Stimulated activated CD4-positive, alpha-beta T cell treated with anti-CD3 and anti-CD28 coated beads, Interleukin-2, amount 100 ng/mL, for 48 hours (primary cell): ENCODE results near the gene NUDT11.
"Not testable (repeated sequence)": the region's sequence is repeated elsewhere in the genome, so short reads cannot be mapped to it uniquely, and the experiment has no call there.

Experiments used
- DNase-seq, 2 donors: peaks; one replicate each; pipeline ENCODE4 v3.0.0-alpha.2; 2020

NUDT11 gene

DNA sequence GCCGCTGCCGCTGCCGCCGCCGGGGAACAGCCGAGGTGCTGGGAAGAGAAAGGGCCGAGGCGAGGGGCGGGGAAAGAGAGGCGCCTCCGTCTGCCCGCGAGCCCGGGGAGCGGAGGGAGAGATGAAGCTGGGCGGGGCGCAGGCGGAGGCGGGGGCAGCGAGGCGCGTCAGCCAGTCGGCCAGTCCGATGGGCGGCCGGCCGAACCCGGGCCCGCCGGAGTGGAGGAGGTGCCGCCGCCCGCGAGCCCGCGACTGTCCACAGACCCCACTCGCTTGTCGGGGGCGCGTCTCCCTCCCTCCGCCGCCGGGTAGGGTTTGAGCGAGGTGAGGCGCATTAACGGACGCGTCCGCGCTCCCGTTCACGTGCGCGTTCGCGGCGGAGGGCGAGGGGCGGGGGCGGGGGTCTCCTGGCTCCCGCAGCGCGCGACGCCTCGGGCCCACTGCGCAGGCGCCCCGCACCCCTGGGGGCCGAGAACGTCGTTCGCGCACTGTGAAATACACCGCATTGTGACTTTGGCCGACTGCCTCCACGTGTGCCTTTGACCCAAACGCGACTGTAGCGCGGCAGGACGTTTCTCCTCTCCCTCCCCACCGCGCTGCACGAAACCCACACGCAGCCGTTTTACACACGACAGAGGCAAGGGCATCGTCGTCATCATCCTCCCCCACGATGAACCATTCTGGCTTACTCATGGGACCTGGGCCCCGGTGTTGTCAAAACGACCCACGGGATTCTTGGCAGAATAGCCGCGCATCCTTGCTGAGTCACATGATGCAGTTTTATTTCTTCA is at the start of gene NUDT11:
Gene NUDT11, minus strand, starts transcription at position 92 of the 791 bp plus-strand sequence. CDS start 148 bp downstream, outside the sequence.
- peak in 1 of 2 donors; percentile 35 for DNase-seq

DNA sequence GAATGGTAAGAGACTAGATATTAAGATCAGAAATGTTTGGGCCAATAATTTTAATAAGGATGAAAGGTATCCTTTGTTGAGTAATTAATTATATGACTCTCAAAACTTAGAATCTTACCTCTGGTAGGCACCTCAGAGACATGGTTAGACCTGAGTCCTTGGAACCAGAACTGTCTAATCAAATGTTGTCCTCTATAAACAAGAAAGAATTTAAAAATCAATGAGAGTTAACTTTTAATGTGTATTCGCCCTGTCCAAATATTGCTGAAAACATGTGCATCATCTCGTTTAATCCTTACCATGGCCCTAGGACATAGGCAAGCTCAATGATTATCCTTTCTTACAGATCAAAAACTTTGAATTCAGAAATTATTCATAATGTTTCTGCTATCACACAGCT is 24.0 kb upstream of the NUDT11 start:
- no peak for DNase-seq

DNA sequence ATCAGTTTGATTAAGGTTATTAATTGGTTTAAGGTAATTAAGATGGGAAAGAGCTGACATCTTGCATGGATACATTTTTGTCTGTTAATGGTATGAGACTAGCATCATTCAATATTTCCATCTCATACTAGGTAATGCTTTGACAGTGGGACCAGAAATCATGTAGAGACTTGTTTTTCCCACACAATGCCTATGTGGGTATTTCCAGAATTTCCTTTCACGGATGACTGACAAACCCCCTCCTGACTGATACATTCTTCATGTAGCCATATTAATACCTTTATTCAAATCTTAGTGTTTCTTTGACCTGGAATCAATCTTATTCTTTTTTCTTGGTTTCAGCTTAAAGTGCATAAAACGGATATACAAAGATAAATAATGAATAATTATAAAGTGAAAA is 22.7 kb upstream of the NUDT11 start:
- not testable (repeated sequence) for DNase-seq

DNA sequence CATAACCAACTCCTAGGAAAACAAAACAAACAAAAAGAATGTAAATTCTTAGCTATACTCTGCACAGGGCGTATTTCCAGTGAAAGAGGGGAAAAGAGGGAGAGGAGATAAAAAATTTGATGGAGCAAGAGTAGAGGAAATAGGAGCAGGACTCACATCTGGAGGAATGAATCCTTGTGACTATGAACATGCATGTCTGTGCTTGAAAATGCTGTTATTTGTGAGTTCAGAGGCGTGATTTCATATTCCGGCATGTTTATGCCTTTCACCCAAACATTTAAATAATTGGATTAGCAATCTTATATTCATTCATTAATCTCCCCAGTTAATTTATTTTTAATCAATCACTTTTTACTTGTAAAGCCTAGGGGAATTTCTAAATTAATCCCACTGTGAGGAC is 11.2 kb upstream of the NUDT11 start:
- no peak for DNase-seq

DNA sequence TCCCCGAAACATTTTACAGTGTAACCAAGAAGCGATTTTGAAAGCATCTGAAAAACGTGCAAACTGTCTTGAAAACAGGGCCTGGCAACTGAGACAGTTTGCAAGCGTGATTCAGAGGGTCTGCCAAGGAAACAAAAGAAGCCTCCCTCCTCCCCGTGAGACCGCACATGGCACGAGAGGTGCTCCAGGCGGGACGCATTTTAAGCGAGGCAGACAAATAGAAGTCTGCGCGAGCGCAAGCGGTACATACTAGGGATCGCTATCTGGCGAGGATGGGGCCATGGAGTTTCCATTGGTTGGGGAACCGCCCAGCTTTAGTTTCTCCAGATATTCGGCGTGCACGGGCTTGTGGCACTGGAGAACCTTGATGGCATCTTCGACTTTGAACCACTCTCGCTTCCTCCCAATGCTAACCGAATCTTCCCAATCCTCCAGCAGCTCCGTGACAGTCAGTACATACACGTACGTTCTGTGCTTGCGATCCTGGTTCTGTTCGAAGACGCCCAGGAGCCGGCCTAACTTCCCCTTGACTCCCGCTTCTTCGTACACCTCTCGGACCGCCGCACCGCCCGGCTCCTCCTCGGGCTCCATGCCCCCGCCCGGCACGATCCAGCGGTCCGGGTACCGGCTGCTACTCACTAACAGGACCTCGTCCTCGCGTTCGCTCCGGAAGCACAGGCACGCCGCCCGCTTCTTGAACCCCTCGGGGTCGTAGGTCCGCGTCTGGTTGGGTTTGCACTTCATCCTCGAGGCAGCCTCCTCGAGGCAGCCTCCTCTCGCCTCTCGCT is 497 bp downstream of the NUDT11 start:
- DNase-seq = peak in 1 of 2 donors; percentile 1

DNA sequence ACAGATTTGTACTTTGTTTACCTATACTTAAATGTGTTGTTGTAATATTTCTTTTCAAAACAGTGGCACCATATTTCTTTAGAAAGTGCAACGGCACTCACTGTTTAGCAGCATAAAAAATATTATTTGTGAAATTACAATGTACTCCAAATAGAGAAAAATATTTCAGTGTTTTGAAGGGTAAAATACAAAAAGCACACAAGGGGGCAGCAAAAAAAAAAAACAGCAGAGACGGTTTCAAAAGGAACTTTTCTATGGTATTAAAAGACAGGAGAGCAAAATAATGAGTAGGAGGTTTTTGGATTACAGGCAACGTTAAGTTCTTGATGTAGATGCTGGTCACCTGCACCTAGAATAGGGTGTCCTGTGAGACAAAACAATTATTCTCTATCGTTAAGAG is 2.0 kb downstream of the NUDT11 start:
- no peak for DNase-seq

DNA sequence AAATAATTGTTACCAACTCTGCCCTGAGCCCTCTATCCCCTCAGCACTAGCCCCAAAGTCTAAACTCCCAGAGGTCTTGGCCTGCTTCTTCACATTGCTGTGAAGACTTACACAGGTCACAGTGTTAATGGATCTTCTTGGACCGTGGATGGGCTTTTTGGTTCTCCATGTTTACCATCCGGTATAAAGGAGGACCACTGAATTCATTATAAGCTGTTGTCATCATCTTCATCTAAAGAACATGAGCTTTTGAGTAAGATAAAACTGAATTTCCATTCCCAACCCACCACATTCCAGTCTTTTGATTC is 8.5 kb downstream of the NUDT11 start:
- no peak for DNase-seq

DNA sequence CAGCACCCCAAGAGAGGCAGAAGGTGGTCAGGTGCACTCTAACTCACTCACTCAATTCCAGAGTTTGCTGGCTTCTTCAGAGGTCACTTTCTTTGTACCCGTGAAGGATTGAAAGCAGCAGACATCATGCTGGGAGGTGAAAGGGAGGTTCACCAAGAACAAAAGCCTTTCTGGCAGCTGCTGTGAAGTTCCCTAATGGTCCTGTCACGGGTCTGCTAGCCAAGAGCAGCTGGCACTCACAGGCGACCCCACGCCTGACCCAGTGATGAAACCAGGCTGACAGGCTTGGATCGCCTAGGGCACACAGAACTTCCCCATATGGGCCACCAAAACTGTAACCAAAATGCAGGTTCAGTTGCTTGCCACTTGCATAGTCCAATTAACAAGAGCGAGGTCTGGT is 11.8 kb downstream of the NUDT11 start:
- DNase-seq = no peak

DNA sequence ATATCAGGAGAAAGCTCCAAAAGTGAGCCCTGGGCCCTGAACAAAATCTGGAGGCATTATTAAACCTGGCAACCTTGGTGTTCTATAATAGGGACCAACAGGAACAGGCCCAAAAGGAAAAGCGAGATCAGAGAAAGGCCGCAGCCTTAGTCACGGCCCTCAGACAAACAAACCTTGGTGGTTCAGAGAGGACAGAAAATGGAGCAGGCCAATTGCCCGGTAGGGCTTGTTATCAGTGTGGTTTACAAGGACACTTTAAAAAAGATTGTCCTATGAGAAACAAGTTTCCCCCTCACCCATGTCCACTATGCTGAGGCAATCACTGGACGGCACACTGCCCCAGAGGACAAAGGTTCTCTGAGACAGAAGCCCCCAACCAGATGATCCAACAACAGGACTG is 14.0 kb downstream of the NUDT11 start:
- DNase-seq = not testable (repeated sequence)

DNA sequence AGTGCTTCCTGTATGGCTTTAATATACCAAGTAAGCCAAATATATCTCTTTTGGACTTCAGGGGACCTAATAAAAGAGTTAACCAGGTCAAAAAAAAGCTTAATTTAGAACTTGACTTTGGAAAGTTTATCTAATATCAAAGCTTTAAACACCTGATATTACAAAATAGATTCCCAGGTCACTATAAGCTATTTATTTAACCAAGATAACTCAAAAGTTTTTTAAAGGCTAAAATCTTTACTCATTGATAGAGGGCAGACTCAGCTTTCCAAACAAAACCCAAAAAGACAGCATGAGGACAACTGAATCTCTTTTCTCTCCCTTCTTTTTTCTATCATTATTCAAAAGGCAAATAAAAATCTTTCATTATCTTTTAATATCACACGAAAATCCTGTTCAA is 19.5 kb downstream of the NUDT11 start:
- no peak for DNase-seq

DNA sequence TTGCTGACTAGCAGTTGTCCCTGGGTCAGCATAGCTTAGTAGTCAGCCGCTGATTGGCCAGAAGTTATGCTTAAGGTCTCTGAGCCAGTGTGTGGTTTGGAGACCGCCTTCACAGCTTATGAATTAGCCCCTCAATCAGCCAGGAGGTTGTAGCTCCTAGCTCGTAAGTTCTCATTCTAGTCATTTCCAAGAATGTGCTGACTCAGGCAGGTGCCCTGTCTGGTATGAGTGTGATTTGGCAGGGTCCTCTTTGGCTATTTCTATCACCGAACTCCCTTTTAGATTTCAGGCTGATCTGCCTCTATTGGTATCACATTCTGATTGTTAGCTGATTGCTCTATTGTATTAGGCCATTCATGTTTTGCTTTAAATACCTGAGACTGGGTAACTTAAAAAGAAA is 33.1 kb downstream of the NUDT11 start:
- no peak for DNase-seq

DNA sequence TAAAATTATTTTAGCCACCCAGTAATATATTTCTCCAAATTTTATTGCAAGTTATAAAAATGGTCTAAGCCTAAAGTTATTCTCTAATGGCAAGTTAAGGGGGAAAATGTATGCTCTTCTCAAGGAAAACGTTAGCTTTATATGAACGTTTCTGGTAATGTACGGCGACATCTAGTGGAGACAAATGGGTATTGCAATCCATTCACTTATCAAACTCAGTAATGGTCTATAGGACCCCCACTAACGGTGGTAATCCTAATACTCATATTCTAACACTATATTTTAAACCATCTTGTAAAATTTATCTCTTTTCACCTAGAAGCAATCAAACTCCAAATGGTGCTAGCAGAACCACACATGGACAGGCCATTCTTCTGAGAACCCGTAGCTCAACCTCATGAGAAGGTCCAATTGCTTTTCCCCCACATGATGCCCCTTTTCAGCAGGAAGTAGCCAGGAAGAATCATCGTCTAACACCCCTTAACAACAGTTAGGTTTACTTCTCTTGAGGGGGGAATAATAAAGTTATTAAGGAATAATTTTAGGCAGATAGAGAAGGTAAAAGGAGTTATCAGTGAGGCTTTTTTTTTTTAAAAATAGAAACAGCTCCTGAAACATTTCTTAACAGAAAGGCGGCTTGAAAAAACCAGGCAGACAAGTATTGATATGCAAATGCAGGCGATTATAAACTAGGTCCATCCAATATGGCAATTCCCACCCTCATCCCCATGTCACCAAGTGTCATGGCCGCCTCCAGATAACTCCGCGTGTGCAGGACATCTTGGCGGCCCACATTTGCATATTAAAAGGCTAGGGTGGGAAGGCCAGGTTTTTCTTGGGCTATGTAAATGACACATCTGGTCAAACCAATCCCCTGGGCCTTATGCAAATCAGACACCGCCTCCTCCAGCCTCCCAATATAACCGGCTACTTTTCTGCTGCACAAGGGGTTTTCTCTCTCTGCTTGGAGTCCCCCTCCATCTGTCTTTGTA is 35.0 kb downstream of the NUDT11 start:
- no peak for DNase-seq

DNA sequence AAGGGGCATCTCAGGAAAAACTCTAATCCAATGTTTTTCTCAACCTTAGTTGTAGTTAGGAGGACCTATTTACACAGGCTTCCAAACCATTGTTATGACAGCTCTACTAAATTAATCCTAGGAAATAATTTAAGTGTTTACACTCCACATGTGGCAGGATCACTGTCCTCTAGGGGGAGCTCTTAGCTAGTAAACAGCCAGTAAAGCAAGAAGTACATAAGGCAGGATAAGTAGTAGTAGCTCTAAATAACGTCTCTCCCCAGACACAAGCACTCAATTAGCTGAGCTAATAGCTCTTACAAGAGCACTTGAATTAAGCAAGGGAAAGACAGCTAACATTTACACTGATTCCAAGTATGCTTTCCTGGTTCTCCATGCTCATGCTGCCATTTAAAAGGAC is 37.3 kb downstream of the NUDT11 start:
- DNase-seq = peak; percentile 3 to 6

DNA sequence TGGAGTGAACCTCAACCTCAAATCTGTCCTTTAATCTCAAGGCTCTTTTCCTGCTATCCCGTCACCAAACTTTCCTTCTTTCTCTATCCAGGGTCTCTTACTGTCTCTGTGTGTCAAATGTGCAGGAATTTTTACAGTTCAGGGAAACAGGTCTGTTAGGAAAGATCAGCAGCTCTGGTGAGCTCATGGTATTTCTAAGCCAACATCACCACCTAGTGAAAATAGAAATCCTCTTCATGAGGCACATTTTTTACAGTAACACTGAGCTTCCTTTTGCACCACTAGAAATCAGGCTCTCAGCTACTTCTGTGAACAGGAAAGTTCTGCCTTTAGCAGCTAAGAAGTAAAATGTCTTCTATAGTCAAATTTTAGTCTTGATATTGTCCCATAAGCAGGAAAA is 39.6 kb downstream of the NUDT11 start:
- DNase-seq = no peak

DNA sequence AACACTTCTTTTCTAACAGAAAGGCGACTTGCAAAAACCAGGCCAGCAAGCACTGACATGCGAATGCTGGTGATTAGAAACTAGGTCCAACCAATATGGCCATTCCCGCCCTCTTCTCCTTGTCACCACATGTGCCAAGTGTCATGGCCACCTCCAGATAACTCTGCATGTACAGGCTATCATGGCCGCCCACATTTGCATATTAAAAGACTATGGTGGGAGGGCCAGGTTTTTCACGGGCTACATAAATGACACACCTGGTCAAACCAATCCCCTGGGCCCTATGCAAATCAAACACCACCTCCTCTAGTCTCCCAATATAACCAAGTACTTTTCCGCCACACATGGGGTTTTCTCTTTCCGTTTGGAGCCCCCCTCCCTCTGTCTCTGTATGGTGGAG is 40.1 kb downstream of the NUDT11 start:
- DNase-seq = no peak

DNA sequence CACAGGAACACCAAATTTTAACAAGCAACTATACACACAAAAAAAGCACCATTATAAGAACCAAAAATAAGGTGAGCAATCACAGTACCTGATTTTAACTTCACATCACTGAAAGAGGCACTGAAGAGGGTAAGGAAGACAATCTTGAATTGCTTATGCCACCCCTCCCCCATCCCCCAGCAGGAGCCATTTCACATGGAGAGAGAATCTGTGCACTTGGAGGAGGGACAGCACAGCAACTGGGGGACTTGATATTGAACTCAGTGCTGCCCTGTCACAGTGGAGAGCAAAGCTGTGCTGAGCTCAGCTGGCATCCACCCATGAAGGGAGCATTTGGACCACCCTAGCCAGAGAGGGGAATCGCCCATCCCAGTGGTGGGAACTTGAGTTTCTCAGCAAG is 56.0 kb downstream of the NUDT11 start:
- no peak for DNase-seq
